ENCODE results near the gene STK31. TPM values are rescaled to one million over a fixed set of nuclear protein-coding genes. Genes with fewer than 3 reads are reported as not detected.
"Not testable (repeated sequence)": the region's sequence is repeated elsewhere in the genome, so short reads cannot be mapped to it uniquely, and the experiment has no call there.

The STK31 gene
- total and polyA plus RNA-seq, 2 donors, result 0.06 to 0.90 TPM

DNA sequence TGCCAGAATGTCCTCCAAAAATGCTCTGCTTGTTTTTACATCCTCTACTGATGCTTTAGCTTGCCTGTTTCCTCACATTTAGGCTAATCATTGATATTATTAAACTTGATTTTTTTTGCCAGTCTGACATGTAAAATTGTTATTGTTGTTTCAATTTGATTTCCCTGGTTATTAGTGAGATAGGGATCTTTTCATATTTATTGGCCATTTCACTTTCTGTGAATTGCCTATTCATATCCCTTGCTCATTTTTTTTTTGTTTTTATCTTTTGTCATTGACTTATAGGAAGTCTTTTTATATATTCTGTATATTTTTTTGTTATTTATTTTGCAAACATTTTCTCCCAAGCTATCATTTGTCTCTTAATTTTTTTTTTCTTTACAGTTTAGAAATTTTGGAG is 16.8 kb upstream of the STK31 start:
- DNase-seq (ENCODE audit: extremely low spot score), result no peak
- no peak overlapping the region for H3K4me3 ChIP-seq (ENCODE audit: low read depth, low read length)
- H3K36me3 ChIP-seq (ENCODE audit: insufficient read depth), result peaks cover 2% of the 10 kb centered on the region
- H3K27ac ChIP-seq (ENCODE audit: low read depth), result no peak overlapping the region
- no peaks in the 10 kb centered on the region for H3K4me1 ChIP-seq (ENCODE audit: insufficient read depth)

GRCh38 chr7:23696916-23697441 is 13.0 kb upstream of the STK31 start:
- DNase-seq (ENCODE audit: extremely low spot score), result no peak
- Histone ChIP-seq H3K36me3 (ENCODE audit: insufficient read depth) (no peaks in the 10 kb centered on the region), H3K4me1 (ENCODE audit: insufficient read depth) (no peaks in the 10 kb centered on the region), H3K27ac (ENCODE audit: low read depth) (no peak overlapping the region), H3K4me3 (ENCODE audit: low read depth, low read length) (no peak overlapping the region)
- 17% methylated on average over 7 of the region's 7 CpGs for WGBS

- H3K4me3 ChIP-seq (ENCODE audit: low read depth, low read length), result no peak overlapping the region
- H3K27ac ChIP-seq (ENCODE audit: low read depth), result no peak overlapping the region
- 59% methylated on average over 2 of the region's 2 CpGs for WGBS
- DNase-seq (ENCODE audit: extremely low spot score), result no peak
- H3K4me1 ChIP-seq (ENCODE audit: insufficient read depth), result no peaks in the 10 kb centered on the region
- no peaks in the 10 kb centered on the region for H3K36me3 ChIP-seq (ENCODE audit: insufficient read depth)
Observed at GRCh38 chr7:23698822-23699221, 11.2 kb upstream of the STK31 start.

GRCh38 chr7:23700046-23700445 is 10.0 kb upstream of the STK31 start:
- Histone ChIP-seq H3K4me3 (ENCODE audit: low read depth, low read length) (no peak overlapping the region), H3K4me1 (ENCODE audit: insufficient read depth) (no peaks in the 10 kb centered on the region), H3K36me3 (ENCODE audit: insufficient read depth) (no peaks in the 10 kb centered on the region), H3K27ac (ENCODE audit: low read depth) (no peak overlapping the region)
- no peak for DNase-seq (ENCODE audit: extremely low spot score)
- 81% methylated on average over 4 of the region's 4 CpGs for WGBS

DNA sequence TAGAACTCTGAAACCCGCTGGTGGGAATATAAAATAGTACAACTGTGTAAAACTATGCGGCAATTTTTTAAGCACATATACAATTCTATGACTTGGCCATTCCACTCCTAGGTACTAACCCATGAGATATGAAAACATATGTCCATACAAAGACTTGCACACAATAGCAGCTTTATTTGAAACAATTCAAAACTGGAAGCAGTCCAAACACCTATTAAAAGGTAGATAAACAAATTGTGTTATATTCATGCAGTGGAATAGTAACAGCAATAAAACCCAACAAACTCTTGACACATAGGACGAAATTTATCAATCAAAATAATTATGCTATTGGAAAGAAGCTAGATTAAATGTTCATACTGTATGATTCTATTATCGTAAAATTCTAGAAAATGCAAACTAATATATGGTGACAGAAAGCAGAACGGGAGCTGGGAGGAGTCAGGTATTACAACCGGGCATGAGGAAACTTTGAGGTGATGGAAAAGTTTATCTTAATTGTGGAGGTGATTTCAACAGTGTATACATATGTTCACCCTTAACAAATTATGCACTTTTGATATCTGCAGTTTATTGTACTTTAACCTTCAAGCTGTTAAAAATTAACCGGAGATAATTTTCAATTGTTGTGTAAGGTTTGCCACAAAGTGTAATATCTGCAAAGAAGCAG is 803 bp upstream of the STK31 start:
- 88% methylated on average over 7 of the region's 7 CpGs for WGBS
- peaks cover 4% of the 10 kb centered on the region for H3K36me3 ChIP-seq (ENCODE audit: insufficient read depth)
- no peaks in the 10 kb centered on the region for H3K4me1 ChIP-seq (ENCODE audit: insufficient read depth)
- DNase-seq (ENCODE audit: extremely low spot score), result no peak
- no peak overlapping the region for H3K4me3 ChIP-seq (ENCODE audit: low read depth, low read length)
- H3K27ac ChIP-seq (ENCODE audit: low read depth), result no peak overlapping the region

GRCh38 chr7:23712368-23713284 is 2.6 kb downstream of the STK31 start:
- Histone ChIP-seq H3K4me1 (ENCODE audit: insufficient read depth) (no peaks in the 10 kb centered on the region), H3K27ac (ENCODE audit: low read depth) (no peak overlapping the region), H3K36me3 (ENCODE audit: insufficient read depth) (no peaks in the 10 kb centered on the region), H3K4me3 (ENCODE audit: low read depth, low read length) (no peak overlapping the region)
- WGBS, result 38% methylated on average over 8 of the region's 8 CpGs
- peak; percentile 11 for DNase-seq (ENCODE audit: extremely low spot score)

- Histone ChIP-seq H3K4me3 (ENCODE audit: low read depth, low read length) (no peak overlapping the region), H3K27ac (ENCODE audit: low read depth) (no peak overlapping the region), H3K4me1 (ENCODE audit: insufficient read depth) (no peaks in the 10 kb centered on the region), H3K36me3 (ENCODE audit: insufficient read depth) (no peaks in the 10 kb centered on the region)
- 62% methylated on average over 6 of the region's 6 CpGs for WGBS
- no peak for DNase-seq (ENCODE audit: extremely low spot score)
Observed at GRCh38 chr7:23713285-23714149, 3.5 kb downstream of the STK31 start.

DNA sequence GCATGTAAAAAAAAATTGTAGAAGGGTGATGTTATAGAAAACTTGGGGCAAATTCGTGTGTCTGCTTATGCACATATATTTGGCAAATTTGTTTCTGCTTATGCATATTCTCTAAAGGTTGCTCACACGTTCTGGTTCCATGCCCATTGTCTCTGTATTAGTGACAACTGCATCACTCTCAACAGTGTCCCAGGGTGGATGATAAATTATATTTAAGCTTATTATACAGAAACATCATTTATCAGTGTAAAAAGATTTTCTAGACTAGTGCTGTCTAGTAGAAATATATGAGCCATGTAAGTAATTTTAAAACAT is 4.1 kb downstream of the STK31 start:
- 40% methylated on average over 2 of the region's 2 CpGs for WGBS
- Histone ChIP-seq H3K36me3 (ENCODE audit: insufficient read depth) (no peaks in the 10 kb centered on the region), H3K4me1 (ENCODE audit: insufficient read depth) (no peaks in the 10 kb centered on the region), H3K27ac (ENCODE audit: low read depth) (no peak overlapping the region), H3K4me3 (ENCODE audit: low read depth, low read length) (no peak overlapping the region)
- DNase-seq (ENCODE audit: extremely low spot score), result no peak

DNA sequence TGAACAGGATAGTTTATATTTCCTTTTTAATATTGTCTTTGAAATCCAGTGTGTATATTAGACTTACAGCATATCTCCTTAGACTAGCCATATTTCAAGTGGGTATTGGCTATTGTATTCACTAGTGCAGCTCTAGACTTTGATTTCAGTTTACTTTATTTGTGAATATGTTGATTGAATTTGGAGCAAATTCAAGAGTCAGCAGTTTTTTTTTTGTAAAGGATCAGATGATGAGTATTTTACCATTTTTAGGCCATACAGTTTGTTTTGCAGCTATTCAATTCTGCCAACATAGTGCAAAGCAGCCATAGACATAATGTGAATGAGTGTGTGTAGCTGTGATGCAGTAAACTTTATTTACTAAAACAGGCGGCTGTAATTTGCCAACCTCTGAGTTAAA is 4.6 kb downstream of the STK31 start:
- Histone ChIP-seq H3K4me3 (ENCODE audit: low read depth, low read length) (no peak overlapping the region), H3K36me3 (ENCODE audit: insufficient read depth) (no peaks in the 10 kb centered on the region), H3K4me1 (ENCODE audit: insufficient read depth) (no peaks in the 10 kb centered on the region), H3K27ac (ENCODE audit: low read depth) (no peak overlapping the region)
- DNase-seq (ENCODE audit: extremely low spot score), result no peak
- 41% methylated on average over 1 of the region's 1 CpG for WGBS

- no peak overlapping the region for H3K27ac ChIP-seq (ENCODE audit: low read depth)
- WGBS, result 87% methylated on average over 6 of the region's 6 CpGs
- H3K36me3 ChIP-seq (ENCODE audit: insufficient read depth), result no peaks in the 10 kb centered on the region
- no peak for DNase-seq (ENCODE audit: extremely low spot score)
- no peaks in the 10 kb centered on the region for H3K4me1 ChIP-seq (ENCODE audit: insufficient read depth)
- no peak overlapping the region for H3K4me3 ChIP-seq (ENCODE audit: low read depth, low read length)
Observed at GRCh38 chr7:23715099-23715498, 5.1 kb downstream of the STK31 start.

- WGBS, result 97% methylated on average over 1 of the region's 1 CpG
- H3K36me3 ChIP-seq (ENCODE audit: insufficient read depth), result no peaks in the 10 kb centered on the region
- DNase-seq (ENCODE audit: extremely low spot score), result no peak
Observed at GRCh38 chr7:23717788-23718187, 7.8 kb downstream of the STK31 start.

DNA sequence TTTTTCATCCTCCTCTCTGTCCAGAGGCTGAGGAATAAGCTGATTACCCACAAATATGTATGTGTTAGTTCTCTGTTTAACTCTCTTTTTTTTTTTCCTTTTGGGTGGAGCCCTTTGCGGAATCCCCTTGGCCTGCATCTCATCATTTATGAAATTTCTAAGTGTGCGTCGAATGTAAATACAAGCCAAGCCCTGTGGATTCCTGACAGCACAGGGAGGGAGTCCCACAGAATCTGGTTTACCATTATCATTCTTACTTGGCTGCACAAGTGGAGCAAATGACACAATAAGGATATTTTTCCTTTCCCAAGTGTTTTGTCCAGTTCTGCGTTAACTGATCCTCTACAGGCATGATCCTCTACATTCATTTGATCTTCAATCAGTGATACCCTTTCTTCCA is 11.4 kb downstream of the STK31 start:
- H3K4me1 ChIP-seq (ENCODE audit: insufficient read depth), result no peaks in the 10 kb centered on the region
- no peak overlapping the region for H3K27ac ChIP-seq (ENCODE audit: low read depth)
- no peak overlapping the region for H3K4me3 ChIP-seq (ENCODE audit: low read depth, low read length)
- no peaks in the 10 kb centered on the region for H3K36me3 ChIP-seq (ENCODE audit: insufficient read depth)
- no peak for DNase-seq (ENCODE audit: extremely low spot score)
- WGBS, result 28% methylated on average over 4 of the region's 4 CpGs

More at GRCh38 chr7:23717788-23718187, 7.8 kb downstream of the STK31 start:
- Histone ChIP-seq H3K4me3 (ENCODE audit: low read depth, low read length) (no peak overlapping the region), H3K4me1 (ENCODE audit: insufficient read depth) (no peaks in the 10 kb centered on the region), H3K27ac (ENCODE audit: low read depth) (no peak overlapping the region)

- H3K36me3 ChIP-seq (ENCODE audit: insufficient read depth); H3K4me1 ChIP-seq (ENCODE audit: insufficient read depth); H3K27ac ChIP-seq (ENCODE audit: low read depth); DNase-seq (ENCODE audit: extremely low spot score); H3K4me3 ChIP-seq (ENCODE audit: low read depth, low read length): not testable (repeated sequence)
- WGBS, result 78% methylated on average over 21 of the region's 21 CpGs
Observed at GRCh38 chr7:23722587-23723216, 12.7 kb downstream of the STK31 start.
